C4-2B (cell line): ENCODE measurements around the gene XBP1.
A peak's percentile ranks its signal among the peaks of the same experiment; 100 is the strongest.

Experiments
- H3K27ac ChIP-seq: fragments of 450-650 bp; 2 replicates; pipeline ENCODE4 v1.5.1; 2017
- ZFX ChIP-seq: fragments of 450-650 bp; IDR thresholded peaks from 2 replicates; pipeline ENCODE4 v1.6.1; 2017
- TF ChIP-seq, protein P1 (sequence below): fragments of 450-650 bp; conservative IDR thresholded peaks from 2 replicates; pipeline ENCODE4 v1.5.1; 2017; ENCODE audit warnings: mild to moderate bottlenecking

XBP1 gene

GRCh38 chr22:28793976-28794584 is 6.3 kb downstream of the XBP1 start:
- TF ChIP-seq ZFX: no peak
- TF ChIP-seq, protein P1, sequence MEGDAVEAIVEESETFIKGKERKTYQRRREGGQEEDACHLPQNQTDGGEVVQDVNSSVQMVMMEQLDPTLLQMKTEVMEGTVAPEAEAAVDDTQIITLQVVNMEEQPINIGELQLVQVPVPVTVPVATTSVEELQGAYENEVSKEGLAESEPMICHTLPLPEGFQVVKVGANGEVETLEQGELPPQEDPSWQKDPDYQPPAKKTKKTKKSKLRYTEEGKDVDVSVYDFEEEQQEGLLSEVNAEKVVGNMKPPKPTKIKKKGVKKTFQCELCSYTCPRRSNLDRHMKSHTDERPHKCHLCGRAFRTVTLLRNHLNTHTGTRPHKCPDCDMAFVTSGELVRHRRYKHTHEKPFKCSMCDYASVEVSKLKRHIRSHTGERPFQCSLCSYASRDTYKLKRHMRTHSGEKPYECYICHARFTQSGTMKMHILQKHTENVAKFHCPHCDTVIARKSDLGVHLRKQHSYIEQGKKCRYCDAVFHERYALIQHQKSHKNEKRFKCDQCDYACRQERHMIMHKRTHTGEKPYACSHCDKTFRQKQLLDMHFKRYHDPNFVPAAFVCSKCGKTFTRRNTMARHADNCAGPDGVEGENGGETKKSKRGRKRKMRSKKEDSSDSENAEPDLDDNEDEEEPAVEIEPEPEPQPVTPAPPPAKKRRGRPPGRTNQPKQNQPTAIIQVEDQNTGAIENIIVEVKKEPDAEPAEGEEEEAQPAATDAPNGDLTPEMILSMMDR: no peak
- no peak overlapping the region for H3K27ac ChIP-seq

- TF ChIP-seq, protein P1: no peak
- TF ChIP-seq ZFX: no peak
- peak overlapping the region; percentile 3; the same call in 1 of the 2 replicates for H3K27ac ChIP-seq
Observed at GRCh38 chr22:28792491-28793383, 7.6 kb downstream of the XBP1 start.

- H3K27ac ChIP-seq: no peak overlapping the region
- TF ChIP-seq, protein P1: no peak
- TF ChIP-seq ZFX: no peak
Observed at GRCh38 chr22:28791841-28792490, 8.4 kb downstream of the XBP1 start.

DNA sequence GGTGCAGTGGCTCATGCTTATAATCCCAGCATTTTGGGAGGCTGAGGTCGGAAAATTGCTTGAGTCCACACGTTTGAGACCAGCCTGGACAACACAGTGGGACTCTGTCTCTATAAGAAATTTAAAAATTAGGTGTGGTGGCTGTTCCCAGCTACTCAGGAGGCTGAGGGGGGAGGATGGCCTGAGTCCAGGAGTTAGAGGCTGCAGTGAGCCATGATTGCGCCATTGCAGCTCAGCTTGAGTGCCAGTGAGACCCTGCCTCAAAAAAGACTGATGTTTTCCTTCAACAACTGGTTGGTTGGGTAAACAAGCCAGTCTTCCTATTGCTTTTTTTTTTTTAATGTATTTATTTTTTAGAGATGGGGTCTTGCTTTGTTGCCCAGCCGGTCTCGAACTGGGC is 9.2 kb downstream of the XBP1 start:
- no peak for TF ChIP-seq ZFX
- TF ChIP-seq, protein P1: no peak
- no peak overlapping the region for H3K27ac ChIP-seq

DNA sequence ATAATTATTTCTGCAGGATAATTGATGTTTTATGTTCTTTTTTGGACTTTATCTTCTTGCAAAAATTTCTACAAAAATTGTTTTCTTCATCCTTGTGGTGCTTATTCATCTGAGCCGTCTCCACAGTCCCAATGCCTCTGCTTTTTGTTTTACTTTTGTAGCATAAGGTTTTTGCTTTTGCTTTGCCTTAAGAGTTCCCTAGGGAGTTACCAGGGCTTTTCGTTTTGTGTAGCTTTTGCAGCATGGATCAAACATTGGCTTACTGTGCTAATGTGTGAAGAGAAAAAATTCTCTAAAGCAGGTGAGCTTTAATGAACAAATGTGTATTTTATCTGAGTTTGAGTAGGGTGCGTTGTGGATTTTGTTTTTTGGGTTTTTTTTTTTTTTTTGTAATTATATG is 11.8 kb downstream of the XBP1 start:
- H3K27ac ChIP-seq: no peak overlapping the region
- TF ChIP-seq ZFX: no peak
- TF ChIP-seq, protein P1: no peak

- H3K27ac ChIP-seq: peak overlapping the region; percentile 73
- TF ChIP-seq, protein P1: no peak
- TF ChIP-seq ZFX: no peak
Observed at GRCh38 chr22:28783786-28784671, 16.3 kb downstream of the XBP1 start.
